ENCODE results near the gene TIMMDC1. TPM values are rescaled to one million over a fixed set of nuclear protein-coding genes. Genes with fewer than 3 reads are reported as not detected.
"Not testable (repeated sequence)": the region's sequence is repeated elsewhere in the genome, so short reads cannot be mapped to it uniquely, and the experiment has no call there.

The TIMMDC1 gene
- polyA plus RNA-seq, 1 donor, result 109 TPM

DNA sequence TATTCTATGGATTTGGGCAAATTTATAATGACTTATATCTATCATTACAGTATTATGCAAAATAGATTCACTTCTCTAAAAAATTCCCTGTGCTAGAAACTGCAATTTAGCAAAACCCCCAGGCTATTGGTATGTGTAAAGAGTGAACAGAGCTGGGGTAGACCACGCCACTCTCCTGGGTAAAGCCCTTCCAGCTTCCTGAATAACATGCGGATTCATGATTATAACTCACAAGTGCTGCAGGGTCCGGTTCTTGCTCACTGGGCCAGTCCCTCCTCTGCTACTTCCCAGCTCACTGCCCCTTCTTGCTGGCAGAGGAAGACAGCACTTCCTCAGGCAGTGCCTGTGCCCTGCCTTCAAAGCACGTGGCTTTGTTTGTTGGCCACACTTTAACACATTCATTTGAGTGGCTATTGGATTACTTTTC is 57.0 kb downstream of the TIMMDC1 start:
- DNase-seq, result no peak

- no peak for DNase-seq
These were observed 57.6 kb downstream of the TIMMDC1 start for GRCh38 chr3:119555929-119556328.

GRCh38 chr3:119557192-119557876 is 59.0 kb downstream of the TIMMDC1 start:
- no peak for DNase-seq

GRCh38 chr3:119557877-119558269 is 59.5 kb downstream of the TIMMDC1 start:
- DNase-seq, result no peak

GRCh38 chr3:119558626-119559317 is 60.4 kb downstream of the TIMMDC1 start:
- no peak for DNase-seq

DNA sequence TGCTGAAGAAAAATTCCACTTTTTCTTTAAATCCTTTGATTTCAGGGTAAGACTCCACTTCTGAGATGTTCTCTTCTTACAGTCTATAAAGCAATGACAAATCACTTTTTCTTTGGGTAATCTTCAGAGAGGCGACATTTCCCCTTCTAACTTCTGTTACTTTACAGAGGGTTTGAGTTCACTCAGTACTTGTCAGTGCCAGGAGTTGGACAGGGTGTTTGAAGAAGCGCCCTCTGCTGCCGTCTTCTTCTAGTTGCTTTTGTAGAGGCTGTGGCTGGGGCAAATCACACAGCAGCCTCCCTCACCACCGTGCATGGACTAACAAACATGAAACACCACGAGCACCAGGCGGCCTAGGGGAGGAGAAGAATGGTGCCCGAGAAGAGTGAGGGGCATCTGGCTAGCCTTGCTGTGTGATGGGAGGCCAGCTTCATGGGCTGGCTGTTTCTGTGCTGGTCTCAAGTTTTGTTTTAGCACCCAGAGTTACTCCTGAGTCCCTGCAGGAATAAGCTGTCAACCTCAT is 61.2 kb downstream of the TIMMDC1 start, which contains the start of gene CD80:
TSS of gene CD80 (minus strand) at position 174 of the 523 bp plus-strand sequence. CDS start 1,886 bp downstream, outside the sequence.
- no peak for DNase-seq

- DNase-seq, result no peak
These were observed 61.8 kb downstream of the TIMMDC1 start for GRCh38 chr3:119560160-119560559.

- no peak for DNase-seq
These were observed 64.1 kb downstream of the TIMMDC1 start for GRCh38 chr3:119562307-119562961.

DNA sequence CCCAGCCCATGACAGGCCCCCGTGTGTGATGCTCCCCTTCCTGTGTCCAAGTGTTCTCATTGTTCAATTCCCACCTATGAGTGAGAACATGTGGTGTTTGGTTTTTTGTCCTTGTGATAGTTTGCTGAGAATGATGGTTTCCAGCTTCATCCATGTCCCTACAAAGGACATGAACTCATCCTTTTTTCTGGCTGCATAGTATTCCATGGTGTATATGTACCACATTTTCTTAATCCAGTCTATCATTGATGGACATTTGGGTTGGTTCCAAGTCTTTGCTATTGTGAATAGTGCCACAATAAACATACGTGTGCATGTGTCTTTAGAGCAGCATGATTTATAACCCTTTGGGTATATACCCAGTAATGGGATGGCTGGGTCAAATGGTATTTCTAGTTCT is 65.0 kb downstream of the TIMMDC1 start:
- DNase-seq, result not testable (repeated sequence)

- no peak for DNase-seq
These were observed 70.8 kb downstream of the TIMMDC1 start for GRCh38 chr3:119569156-119569555.

GRCh38 chr3:119570229-119570628 is 71.9 kb downstream of the TIMMDC1 start:
- no peak for DNase-seq

- DNase-seq, result no peak
These were observed 72.9 kb downstream of the TIMMDC1 start for GRCh38 chr3:119571230-119571629.

- DNase-seq, result no peak
These were observed 73.3 kb downstream of the TIMMDC1 start for GRCh38 chr3:119571688-119572087.

Other genes with a start within 250 kb of the TIMMDC1 start
- 12.4 TPM for gene ARHGAP31, start 204.2 kb upstream of the TIMMDC1 start, polyA plus RNA-seq (ENCODE audit: insufficient read length)
- 60.3 TPM for gene TMEM39A, start 34.9 kb upstream of the TIMMDC1 start, polyA plus RNA-seq (ENCODE audit: insufficient read length)
- 33.6 TPM for gene POGLUT1, start 29.6 kb upstream of the TIMMDC1 start, polyA plus RNA-seq (ENCODE audit: insufficient read length)
- 0.20 TPM for gene CD80, start 61.1 kb downstream of the TIMMDC1 start, polyA plus RNA-seq (ENCODE audit: insufficient read length)
- gene ADPRH, start 80.9 kb downstream of the TIMMDC1 start, polyA plus RNA-seq (ENCODE audit: insufficient read length), result 6.3 TPM
- 7.3 TPM for gene PLA1A, start 99.3 kb downstream of the TIMMDC1 start, polyA plus RNA-seq (ENCODE audit: insufficient read length)
- 7.7 TPM for gene POPDC2, start 162.0 kb downstream of the TIMMDC1 start, polyA plus RNA-seq (ENCODE audit: insufficient read length)
- gene COX17, start 178.9 kb downstream of the TIMMDC1 start, polyA plus RNA-seq (ENCODE audit: insufficient read length), result 36.7 TPM
- gene CFAP91, start 204.5 kb downstream of the TIMMDC1 start, polyA plus RNA-seq (ENCODE audit: insufficient read length), result 35.7 TPM